Spleen (tissue), 11 donors: ENCODE measurements around the gene CACNB3. TPM values are rescaled to one million over a fixed set of nuclear protein-coding genes. Genes with fewer than 3 reads are reported as not detected.

ENCODE experiments used
- DNase-seq: peaks from one replicate; pipeline ENCODE4 v3.0.0-alpha.2; 2020
- H3K27ac ChIP-seq, 8 donors: fragments of 200-600 bp; sonication (generic) in 7 of 8; 1 replicate in 4 of 8; 2 replicates in 4 of 8; pipeline versions ENCODE4 v1.5.0 to v1.8.0; 2016 to 2021; ENCODE audit warnings: inconsistent platforms in 4 of 8, mild to moderate bottlenecking in 4 of 8, moderate library complexity in 1 of 8
- H3K27me3 ChIP-seq, 7 donors: fragments of 200-600 bp; sonication (generic) in 6 of 7; replicated peaks in 1 of 7; 1 replicate in 4 of 7; 2 replicates in 3 of 7; pipeline versions ENCODE4 v1.5.0 to v1.8.0; 2016 to 2021; ENCODE audit warnings: inconsistent platforms in 3 of 7, mild to moderate bottlenecking in 1 of 7
- H3K36me3 ChIP-seq, 6 donors: fragments of 200-600 bp; sonication (generic) in 5 of 6; 1 replicate in 4 of 6; 2 replicates in 2 of 6; pipeline versions ENCODE4 v1.5.0 to v1.8.0; 2016 to 2021; ENCODE audit warnings: inconsistent platforms in 2 of 6
- H3K4me1 ChIP-seq, 6 donors: fragments of 200-600 bp; sonication (generic) in 5 of 6; 1 replicate in 3 of 6; 2 replicates in 3 of 6; pipeline versions ENCODE4 v1.5.0 to v1.8.0; 2016 to 2021; ENCODE audit warnings: inconsistent platforms in 3 of 6
- H3K4me3 ChIP-seq, 8 donors: fragments of 200-600 bp; sonication (generic) in 7 of 8; 1 replicate in 4 of 8; 2 replicates in 4 of 8; pipeline versions ENCODE4 v1.5.0 to v1.8.0; 2016 to 2021; ENCODE audit warnings: inconsistent platforms in 4 of 8, mild to moderate bottlenecking in 4 of 8, moderate library complexity in 2 of 8
- H3K9me3 ChIP-seq, 8 donors: fragments of 200-600 bp; sonication (generic) in 7 of 8; 1 replicate in 4 of 8; 2 replicates in 4 of 8; pipeline versions ENCODE4 v1.5.0 to v1.8.0; 2016 to 2021; ENCODE audit warnings: inconsistent platforms in 4 of 8
- POLR2A ChIP-seq, 3 donors: fragments of 450-650 bp; IDR thresholded peaks; one replicate each; pipeline ENCODE4 v1.5.1; 2017; ENCODE audit warnings: antibody characterized with exemption in 3 of 3, mild to moderate bottlenecking in 1 of 3
- POLR2AphosphoS5 ChIP-seq, 3 donors: sonication (generic); formaldehyde crosslinking; IDR thresholded peaks; one replicate each; pipeline ENCODE4 v1.5.1; 2017; ENCODE audit warnings: antibody characterized with exemption in 3 of 3
- WGBS, 5 donors: extraction: QIAGEN DNeasy Blood & Tissue Kit in 3 of 5; methylation state at CpG; one replicate each; pipeline versions ENCODE4 v1.1.5 to v1.1.7; 2013 to 2018; 5-methylcytosine and 5-hydroxymethylcytosine counted together
- intact Hi-C: fragments of 100-400 bp; cut with DNase I; formaldehyde crosslinking; loops from one replicate; pipeline ENCODE4 v1.15.0; 2023; ENCODE audit warnings: low total_unique reads
- polyA plus RNA-seq, 3 donors: library from polyadenylated mRNA; stranded (reverse); fragments of 200-250 nt; gene quantifications; one replicate each; pipeline ENCODE4 v1.2.1, GENCODE V29; 2013
- total RNA-seq, 7 donors: library from RNA; depleted of rRNA in 3 of 7; stranded (reverse); fragments of >200 nt in 3 of 7; fragmentation: NEBNext Ultra II Directional in 4 of 7; extraction: Animal tissue kit (Norgen Biotek cat#: 25700) in 4 of 7; gene quantifications; one replicate each; pipeline versions ENCODE4 v1.1.0 to v1.2.1, GENCODE V29; 2016 to 2021
- TF ChIP-seq, protein P1 (sequence below), 11 experiments: fragments of 200-600 bp in 7 of 11; fragments of 450-650 bp in 4 of 11; sonication (generic) in 4 of 11; IDR thresholded peaks in 8 of 11; conservative IDR thresholded peaks in 3 of 11; 1 replicate in 7 of 11; 2 replicates in 4 of 11; pipeline versions ENCODE4 v1.4.0 to v1.8.0; 2016 to 2021; ENCODE audit warnings: antibody characterized with exemption in 11 of 11, inconsistent platforms in 4 of 11, mild to moderate bottlenecking in 1 of 11
- donor health status: healthy with polysubstance abuse.
- donor health status: DM: no; HTN: no; CAD: no; lungs with moderate emphysema.
- donor health status: DM: no; HTN: no; CAD: no.
- donor health status: Bipolar disorder and iron deficiency.
- donor health status: healthy.
- donor health status: DM: no; HTN: no; CAD: no.
- donor health status: DM: yes; HTN: yes; CAD: no.

Gene CACNB3
- total and polyA plus RNA-seq, 10 donors, result 2.5 to 16.1 (median 6.0) TPM

DNA sequence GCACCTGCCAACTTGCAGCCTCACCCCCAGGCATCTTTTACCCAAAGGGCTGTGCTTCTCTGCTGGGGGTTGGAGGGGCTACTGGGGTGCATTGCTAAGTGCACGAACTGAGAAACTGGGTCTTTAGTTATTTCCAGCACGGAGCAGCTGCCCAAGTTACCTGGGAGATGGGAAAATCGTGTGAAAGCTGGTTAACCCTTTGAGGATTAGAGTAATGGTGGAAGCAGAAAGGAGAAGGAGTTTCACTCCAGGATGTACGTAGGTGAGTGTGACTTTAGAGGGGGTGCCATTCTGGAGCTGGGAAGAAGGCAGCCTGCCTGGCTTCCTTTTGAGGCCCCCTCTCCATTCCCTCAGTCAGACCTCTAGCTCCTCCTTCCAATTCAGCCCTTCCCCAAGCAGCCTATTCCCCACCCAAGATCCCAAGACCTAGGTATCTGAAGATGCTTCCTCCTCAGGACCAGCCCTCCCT, 28.4 kb upstream of the CACNB3 start:
- 16 to 25% (median 24%) methylated on average over 4 of the region's 4 CpGs for WGBS, 5 donors
- TF ChIP-seq POLR2A (IDR thresholded peaks at IDR 0.05), result no peak
- TF ChIP-seq, protein P1, sequence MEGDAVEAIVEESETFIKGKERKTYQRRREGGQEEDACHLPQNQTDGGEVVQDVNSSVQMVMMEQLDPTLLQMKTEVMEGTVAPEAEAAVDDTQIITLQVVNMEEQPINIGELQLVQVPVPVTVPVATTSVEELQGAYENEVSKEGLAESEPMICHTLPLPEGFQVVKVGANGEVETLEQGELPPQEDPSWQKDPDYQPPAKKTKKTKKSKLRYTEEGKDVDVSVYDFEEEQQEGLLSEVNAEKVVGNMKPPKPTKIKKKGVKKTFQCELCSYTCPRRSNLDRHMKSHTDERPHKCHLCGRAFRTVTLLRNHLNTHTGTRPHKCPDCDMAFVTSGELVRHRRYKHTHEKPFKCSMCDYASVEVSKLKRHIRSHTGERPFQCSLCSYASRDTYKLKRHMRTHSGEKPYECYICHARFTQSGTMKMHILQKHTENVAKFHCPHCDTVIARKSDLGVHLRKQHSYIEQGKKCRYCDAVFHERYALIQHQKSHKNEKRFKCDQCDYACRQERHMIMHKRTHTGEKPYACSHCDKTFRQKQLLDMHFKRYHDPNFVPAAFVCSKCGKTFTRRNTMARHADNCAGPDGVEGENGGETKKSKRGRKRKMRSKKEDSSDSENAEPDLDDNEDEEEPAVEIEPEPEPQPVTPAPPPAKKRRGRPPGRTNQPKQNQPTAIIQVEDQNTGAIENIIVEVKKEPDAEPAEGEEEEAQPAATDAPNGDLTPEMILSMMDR (IDR thresholded peaks at IDR 0.05 in 8 of 11, conservative IDR thresholded peaks at IDR 0.05 in 3 of 11), result no peak
- no peak for TF ChIP-seq POLR2AphosphoS5 (IDR thresholded peaks at IDR 0.05)
- Histone ChIP-seq H3K27ac (no peak overlapping the region), H3K9me3 (no peaks in the 10 kb centered on the region), H3K4me1 (peaks cover 0 to 32% (median 23%) of the 10 kb centered on the region in 6 donors), H3K4me3 (peak overlapping the region; percentile 46 to 80 (median 52)), H3K27me3 (peaks cover 0 to 48% (median 13%) of the 10 kb centered on the region in 7 donors), H3K36me3 (no peaks in the 10 kb centered on the region)
- intact Hi-C loops, result no loop called here
- no peak for DNase-seq

DNA sequence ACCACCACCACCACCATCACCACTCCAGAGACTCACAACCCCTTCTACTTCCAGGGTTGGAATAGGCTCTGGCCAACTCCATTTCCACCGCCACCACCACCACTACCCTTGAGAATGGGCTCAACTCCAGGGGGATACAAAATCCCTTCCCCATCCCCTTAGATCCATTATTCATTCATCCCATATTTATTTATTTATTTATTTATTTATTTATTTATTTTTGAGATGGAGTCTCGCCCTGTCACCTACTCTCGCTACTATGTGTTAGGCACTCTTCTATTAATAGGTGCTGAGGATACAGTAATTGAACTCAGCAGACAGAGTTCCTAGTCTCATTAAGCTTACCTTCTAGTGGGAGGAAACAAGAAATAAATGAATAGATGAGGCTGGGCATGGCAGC, 24.6 kb upstream of the CACNB3 start:
- no peak for TF ChIP-seq POLR2A (IDR thresholded peaks at IDR 0.05)
- TF ChIP-seq POLR2AphosphoS5 (IDR thresholded peaks at IDR 0.05), result no peak
- TF ChIP-seq, protein P1 (IDR thresholded peaks at IDR 0.05 in 8 of 11, conservative IDR thresholded peaks at IDR 0.05 in 3 of 11), result no peak
- intact Hi-C loops, result no loop called here
- peaks cover 0 to 29% (median 13%) of the 10 kb centered on the region in 7 donors for H3K27me3 ChIP-seq

DNA sequence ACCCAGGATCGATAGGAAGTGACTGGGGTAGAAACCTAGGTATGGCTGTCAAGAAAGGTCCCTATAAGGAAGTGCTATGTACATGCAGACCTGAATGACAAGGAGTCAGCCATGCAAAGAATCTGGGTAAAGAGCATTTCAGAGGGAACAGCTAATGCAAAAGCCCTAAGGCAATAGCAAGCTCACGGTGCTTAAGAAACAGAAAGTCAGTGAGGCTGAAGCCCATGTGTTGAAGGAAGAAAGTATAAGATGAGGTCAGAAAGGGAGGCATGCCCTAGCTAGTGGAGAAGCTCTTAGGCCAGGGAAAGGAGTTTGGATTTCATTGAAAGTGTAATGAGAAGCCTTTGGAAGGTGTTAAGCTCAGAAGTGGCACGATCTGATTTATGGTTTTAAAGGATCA, 23.4 kb upstream of the CACNB3 start:
- no peak for DNase-seq
- 84 to 93% (median 90%) methylated on average over 3 of the region's 3 CpGs for WGBS, 5 donors
- Histone ChIP-seq H3K4me3 (no peak overlapping the region), H3K4me1 (peaks cover under 1 to 12% (median 7%) of the 10 kb centered on the region in 6 donors), H3K27ac (no peak overlapping the region), H3K36me3 (no peaks in the 10 kb centered on the region), H3K27me3 (peaks cover 0 to 21% (median 3%) of the 10 kb centered on the region in 7 donors), H3K9me3 (no peaks in the 10 kb centered on the region)
- intact Hi-C loops, result loop anchor here (5.0 kb wide), 2 partner anchors 43 to 253 kb away; no protein-coding TSS in a partner anchor
- TF ChIP-seq POLR2AphosphoS5 (IDR thresholded peaks at IDR 0.05) (no peak), POLR2A (IDR thresholded peaks at IDR 0.05) (no peak)
- TF ChIP-seq, protein P1 (IDR thresholded peaks at IDR 0.05 in 8 of 11, conservative IDR thresholded peaks at IDR 0.05 in 3 of 11), result no peak

More for the DNA sequence above, 24.6 kb upstream of the CACNB3 start:
- Histone ChIP-seq H3K27ac (no peak overlapping the region), H3K4me3 (no peak overlapping the region), H3K9me3 (no peaks in the 10 kb centered on the region), H3K4me1 (peaks cover 3 to 22% (median 17%) of the 10 kb centered on the region in 6 donors), H3K36me3 (no peaks in the 10 kb centered on the region)
- no peak for DNase-seq
- WGBS, 5 donors, result 87 to 99% (median 94%) methylated on average over 3 of the region's 3 CpGs

DNA sequence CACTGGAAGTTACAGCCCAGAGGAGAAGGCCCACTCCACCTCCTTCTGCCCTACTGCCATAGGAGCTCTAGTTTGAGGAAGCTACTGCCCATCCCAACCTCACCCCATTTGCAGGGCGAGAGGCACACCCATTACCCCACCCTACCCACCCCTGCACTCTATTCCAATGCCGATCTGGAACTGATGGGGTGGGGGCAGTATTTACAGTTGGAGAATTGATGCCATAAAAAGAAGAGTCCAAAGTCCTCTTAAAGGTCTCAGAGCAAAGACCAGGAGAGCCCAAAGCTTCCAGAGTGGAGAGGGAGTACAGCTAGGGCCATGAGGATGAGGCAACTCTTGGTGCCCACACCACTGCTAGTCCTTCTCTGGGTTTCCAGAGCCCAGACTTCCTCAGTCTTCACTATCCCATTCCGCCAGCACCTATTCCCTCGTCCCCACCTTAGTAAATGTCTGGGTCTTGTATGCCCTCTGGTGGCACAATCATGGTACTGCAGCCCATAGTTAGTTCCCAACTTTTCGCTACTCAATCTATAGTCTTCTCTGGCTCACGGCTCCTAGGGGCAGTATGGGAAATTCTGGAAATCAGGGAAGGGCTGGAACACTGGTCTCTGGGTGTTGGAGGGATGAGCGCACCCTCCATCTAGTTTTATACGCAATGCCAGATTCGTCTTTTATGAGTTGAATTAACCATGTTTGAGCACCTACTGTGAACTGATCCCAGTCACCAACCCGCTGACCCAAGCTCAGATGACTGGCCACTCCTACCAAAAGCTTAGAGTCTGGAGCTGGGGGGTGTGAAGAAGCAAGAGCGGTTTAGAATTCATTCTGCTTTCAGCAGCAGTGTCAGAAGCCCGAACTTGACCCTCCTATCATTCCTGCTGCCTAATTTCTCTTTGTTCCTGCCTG, 22.5 kb upstream of the CACNB3 start:
- Histone ChIP-seq H3K4me1 (peaks cover 0 to 10% (median 7%) of the 10 kb centered on the region in 6 donors), H3K4me3 (no peak overlapping the region), H3K9me3 (no peaks in the 10 kb centered on the region), H3K27ac (no peak overlapping the region), H3K27me3 (peaks cover 0 to 21% (median 0%) of the 10 kb centered on the region in 7 donors), H3K36me3 (no peaks in the 10 kb centered on the region)
- no peak for DNase-seq
- TF ChIP-seq, protein P1 (IDR thresholded peaks at IDR 0.05 in 8 of 11, conservative IDR thresholded peaks at IDR 0.05 in 3 of 11), result peak; percentile 84 to 98 (median 94)
- no peak for TF ChIP-seq POLR2AphosphoS5 (IDR thresholded peaks at IDR 0.05)
- peak in 1 of 3 donors; percentile 1 for TF ChIP-seq POLR2A (IDR thresholded peaks at IDR 0.05)
- intact Hi-C loops, result loop anchor here (5.0 kb wide), 2 partner anchors 44 to 254 kb away; no protein-coding TSS in a partner anchor
- WGBS, 5 donors, result 26 to 33% (median 30%) methylated on average over 11 to 12 of the region's 12 CpGs
